GM19239 (cell line): Measurements from ENCODE around the gene CSRP3.

Source experiments
- DNase-seq: peaks from one replicate; pipeline ENCODE4 v3.0.0; 2011; ENCODE audit warnings: low spot score; ENCODE audit not compliant: insufficient read length
- FAIRE-seq: peaks from 2 replicates; lab custom pipeline; 2011; peaks lifted over from hg19 to GRCh38; lab: Jason Lieb, UNC

The CSRP3 gene

GRCh38 chr11:19201737-19202605 is at the start of gene CSRP3:
CSRP3 (minus strand) TSS chr11:19201983; CDS start chr11:19192448, 9,535 bp downstream.
- DNase-seq (no peak), FAIRE-seq (no peak)

DNA sequence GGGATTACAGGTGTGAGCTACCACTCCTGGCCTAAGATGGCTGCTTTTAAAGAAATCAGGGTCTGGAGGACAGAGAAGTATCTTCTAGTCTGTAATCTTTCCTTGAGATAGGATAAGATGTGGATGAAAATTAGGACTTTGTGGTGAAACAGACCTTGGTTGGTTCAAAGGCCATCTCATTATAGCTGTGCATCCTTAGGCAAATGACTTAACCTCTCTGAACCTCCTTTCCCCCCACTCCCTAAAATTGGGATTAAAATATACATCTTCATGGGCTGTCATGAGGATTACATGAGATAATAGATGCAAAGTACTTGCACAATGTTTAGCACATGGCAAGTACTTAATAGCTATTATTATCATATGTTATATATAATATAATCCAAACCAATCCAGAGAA is 49.8 kb upstream of the CSRP3 start:
- no peak for FAIRE-seq
- no peak for DNase-seq

DNA sequence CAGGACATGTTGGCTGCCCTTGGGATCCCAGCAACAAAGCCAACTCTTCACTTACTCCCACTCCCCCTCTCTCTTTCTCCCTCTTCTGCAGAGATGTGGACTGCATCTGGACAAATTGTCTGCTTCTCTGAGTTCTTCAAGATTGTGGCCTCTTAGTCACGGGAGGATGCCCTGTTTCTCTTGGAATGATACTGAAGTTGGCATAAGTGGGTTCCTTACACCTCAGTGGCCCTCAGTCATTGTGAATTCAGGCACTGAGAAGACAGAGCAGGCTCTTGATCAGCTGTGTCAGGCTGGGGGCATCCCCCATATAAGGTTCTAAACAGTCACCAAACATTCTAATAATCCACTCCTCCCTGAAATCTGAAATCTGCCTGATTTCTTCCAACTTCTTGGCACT is 45.0 kb upstream of the CSRP3 start:
- FAIRE-seq (no peak), DNase-seq (no peak)

- DNase-seq = no peak
- no peak for FAIRE-seq
Measured at GRCh38 chr11:19245351-19245750, 43.6 kb upstream of the CSRP3 start.

- FAIRE-seq (no peak), DNase-seq (no peak)
Measured at GRCh38 chr11:19244621-19245020, 42.8 kb upstream of the CSRP3 start.

DNA sequence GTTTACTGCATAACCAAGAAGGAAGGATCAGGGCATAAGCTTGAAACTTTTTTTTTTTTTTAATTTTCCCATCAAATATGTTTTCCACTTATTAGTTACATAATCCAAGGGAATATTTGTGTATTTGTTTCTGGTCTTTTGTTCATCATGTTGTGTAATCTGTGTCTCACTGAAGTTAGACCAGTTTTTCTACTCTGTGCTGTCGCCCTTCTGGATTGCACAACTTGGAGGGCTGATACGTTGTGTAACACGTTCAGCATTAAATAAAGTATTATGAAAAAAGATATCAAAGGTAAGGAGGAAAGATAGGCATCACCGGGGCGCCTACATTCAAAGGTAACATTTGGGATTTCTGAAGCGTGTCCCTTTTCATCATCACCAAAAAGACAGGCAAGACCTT is 42.3 kb upstream of the CSRP3 start:
- FAIRE-seq = no peak
- DNase-seq = no peak

GRCh38 chr11:19243613-19244012 is 41.8 kb upstream of the CSRP3 start:
- DNase-seq (no peak), FAIRE-seq (no peak)

DNA sequence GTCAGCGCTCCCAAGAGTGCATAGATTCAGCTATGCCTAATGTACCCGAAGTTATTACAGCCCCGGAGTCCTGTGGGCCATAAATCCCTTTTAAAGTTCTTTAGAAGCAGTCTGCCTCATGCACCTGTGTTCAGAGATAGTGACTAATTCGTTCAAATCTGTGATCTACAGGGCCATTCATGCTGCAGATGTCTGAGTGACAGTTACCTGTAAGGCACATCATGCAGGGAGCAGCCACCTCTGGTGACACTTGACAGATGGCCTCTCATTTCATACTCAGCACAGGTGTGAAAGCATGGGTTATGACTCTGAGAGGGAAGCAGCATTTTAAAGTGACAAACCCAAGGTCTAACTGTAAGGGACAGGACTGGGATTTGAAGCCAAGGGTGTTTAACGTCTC is 41.4 kb upstream of the CSRP3 start:
- DNase-seq (no peak), FAIRE-seq (no peak)

- FAIRE-seq (no peak), DNase-seq (no peak)
Measured at GRCh38 chr11:19242179-19242932, 40.6 kb upstream of the CSRP3 start.

DNA sequence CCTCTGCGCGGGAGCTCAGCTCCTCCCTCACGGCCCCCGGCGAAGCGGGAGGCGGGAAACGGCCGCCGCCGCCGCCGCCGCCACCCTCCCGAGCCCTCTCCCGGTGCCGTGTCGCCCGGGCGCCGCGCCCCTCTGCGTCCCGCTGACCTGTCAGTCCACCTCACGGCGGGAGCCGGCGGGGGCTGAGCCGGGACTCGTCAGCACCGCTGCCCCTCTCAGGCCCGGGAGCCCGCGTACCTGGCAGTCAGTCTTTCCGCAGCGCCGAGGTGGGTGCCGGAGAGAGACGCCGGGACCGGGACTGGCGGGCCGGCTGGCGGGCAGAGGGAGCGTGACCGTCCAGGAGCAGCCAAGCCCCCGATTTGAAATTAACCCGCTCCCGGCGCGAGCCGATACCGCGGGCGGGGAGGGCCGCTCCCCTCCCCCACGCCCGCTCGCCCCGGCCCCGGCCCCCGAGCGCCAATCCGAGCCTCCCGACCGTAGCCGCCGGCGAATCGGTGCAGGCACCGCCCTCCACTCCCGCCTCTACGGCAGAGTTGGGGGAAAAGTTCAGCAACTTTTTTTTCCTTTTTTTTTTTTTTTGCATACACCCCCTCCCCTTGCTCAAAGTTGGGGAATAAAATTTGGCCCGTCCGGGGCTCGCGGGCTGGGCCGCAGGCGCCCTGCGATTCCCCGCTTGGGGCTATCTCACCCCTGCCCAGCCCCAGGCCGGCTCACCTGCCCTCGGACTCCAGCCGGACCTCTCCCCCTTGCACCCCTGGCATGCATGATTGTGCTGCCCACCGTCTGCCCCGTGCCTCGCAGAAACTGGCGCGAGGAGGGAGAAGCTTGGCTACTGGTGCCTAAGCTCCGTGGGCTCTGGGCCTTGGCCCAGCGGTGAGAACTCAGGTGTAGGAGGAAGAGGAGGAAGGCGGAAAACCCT is 39.7 kb upstream of the CSRP3 start:
- DNase-seq (peak; percentile 52), FAIRE-seq (no peak)

DNA sequence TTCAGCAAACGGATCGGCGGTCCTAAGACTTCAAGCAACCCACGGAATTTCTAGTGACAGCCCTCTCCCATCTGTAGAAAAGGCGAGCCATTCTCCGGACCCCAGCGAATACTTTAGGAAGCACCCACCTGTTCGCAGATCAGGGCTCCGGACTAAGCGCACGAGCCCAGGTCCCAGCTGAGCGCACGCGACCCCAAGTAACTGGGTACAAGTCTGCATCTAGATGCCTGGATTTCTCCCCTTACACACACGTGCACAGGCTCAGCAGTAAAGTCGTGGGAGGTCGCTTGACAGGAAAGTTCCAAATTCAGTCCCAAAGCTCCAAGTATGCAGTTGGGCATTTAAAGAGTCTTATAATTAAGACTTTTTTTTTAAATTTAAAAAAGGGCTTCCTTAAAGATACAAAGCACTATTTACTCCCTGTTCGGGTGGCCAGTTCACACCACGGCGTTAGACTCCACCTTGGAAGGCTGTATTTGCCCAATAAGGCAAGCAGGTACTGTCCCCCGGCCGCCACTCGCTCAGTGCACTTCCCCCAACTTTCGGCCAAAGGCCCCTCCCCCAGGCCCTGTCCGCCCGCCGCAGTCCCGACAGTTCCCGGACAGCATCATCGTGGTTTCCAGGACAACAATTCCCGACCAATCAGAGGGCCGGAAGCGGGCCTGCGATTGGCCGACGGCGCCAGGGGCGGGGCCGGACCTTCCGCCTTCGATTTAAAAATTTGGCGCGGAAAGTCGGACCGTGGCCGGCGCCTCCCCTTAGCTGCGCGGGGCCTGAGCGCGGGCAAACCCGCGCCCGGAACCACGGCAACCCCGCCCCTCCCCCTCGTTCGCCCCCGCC is 38.9 kb upstream of the CSRP3 start, which contains the start of gene E2F8:
E2F8 (minus strand) TSS at position 526 of the 840 bp plus-strand sequence. CDS start 824 bp downstream, outside the sequence.
- FAIRE-seq = peak; percentile 97

DNA sequence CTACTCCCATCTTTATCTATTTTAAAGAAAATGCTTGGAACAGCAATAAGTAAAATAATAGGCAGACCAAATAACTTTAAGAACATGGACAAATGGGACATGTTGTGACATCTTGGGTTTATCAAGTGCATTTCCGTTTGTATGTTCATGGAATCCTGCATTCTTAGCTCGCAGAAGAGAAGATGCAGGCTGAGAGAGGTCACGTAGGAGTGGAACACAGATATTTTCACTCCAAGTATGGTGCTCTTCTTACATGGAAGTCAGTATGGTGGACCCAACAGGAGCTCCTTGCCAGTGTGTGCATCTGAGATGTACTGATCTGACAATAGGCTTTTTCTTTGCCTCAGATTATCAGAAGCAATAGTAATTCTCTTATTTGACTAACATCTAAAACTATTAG is 37.3 kb upstream of the CSRP3 start:
- DNase-seq (no peak), FAIRE-seq (peak; percentile 76)

More for the DNA sequence above, 38.9 kb upstream of the CSRP3 start, which contains the start of gene E2F8:
- DNase-seq = peak; percentile 93

DNA sequence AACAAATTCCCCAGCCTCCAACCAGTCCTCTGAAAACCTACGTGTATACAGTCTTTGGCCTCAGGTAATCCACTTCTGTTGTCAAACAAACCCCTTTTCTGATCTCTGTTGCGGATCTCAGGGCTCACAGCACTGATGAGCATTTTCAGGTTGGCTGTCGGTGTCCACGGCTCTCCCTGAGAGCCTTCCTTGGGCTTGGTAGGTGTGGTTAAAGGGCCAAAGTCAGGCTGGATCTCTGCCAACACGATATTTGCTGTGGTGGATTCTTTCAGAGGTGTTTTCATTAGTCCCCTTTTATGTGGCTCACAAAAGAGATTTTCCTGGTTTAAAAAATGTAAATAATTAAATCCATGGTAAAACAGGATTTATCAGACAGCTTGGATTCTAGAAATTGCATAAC is 36.0 kb upstream of the CSRP3 start:
- no peak for FAIRE-seq
- DNase-seq = no peak

DNA sequence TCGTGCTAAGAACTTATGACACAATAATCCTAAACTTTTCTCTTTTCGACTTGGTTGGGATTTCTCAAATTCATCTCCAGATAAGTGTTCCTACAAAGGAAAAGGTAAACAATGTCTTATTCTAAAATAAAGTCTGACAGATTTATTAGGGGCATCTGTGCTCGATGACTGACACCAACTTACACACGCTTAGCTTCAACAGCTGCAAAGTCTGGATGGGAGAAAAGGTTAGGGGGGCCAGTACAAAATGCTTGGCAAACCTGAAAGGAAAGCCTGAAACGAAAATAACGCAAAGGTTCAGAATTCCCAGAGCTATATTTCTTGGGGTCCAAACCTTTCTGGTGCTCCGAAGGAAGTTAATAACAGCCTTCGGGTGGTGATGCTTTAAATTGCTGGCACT is 35.6 kb upstream of the CSRP3 start:
- FAIRE-seq (no peak), DNase-seq (no peak)

DNA sequence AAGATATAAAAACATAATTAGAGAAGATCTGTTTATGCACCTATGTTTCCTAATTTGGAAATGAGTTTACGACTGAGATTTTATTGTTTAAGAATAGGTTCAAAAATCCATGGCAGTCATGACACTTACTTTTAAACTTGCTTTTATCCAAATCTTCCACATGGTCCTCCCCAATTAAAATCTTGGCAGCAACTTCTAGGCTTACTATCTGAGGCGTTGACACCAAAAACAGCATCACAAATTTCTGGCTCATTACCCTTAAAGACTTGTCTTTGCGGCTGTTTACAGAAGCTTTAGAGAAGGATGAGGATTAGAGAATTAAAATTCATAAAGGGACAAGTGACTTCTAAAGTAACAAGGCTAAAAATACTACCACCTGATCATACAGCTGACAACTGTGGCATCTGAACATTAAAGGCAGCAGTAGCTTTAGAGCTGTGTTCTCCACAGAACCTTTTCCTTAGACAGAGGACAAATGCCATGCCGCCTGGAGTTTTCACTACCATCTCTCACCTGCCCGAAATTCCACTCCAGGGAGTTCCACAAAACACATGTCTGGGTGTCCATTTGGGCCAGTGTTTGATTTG is 32.5 kb upstream of the CSRP3 start:
- DNase-seq (no peak), FAIRE-seq (no peak)

GRCh38 chr11:19232910-19233503 is 31.2 kb upstream of the CSRP3 start:
- FAIRE-seq (no peak), DNase-seq (no peak)

GRCh38 chr11:19229671-19230070 is 27.9 kb upstream of the CSRP3 start:
- DNase-seq = no peak
- FAIRE-seq = no peak

GRCh38 chr11:19228968-19229367 is 27.2 kb upstream of the CSRP3 start:
- FAIRE-seq (no peak), DNase-seq (no peak)
